HG02571 (cell line): Measurements from ENCODE around the gene FPR3.
"Not testable (repeated sequence)": the region's sequence is repeated elsewhere in the genome, so short reads cannot be mapped to it uniquely, and the experiment has no call there.

Source experiments
- ATAC-seq: cut with Tn5 transposase; IDR thresholded peaks from one replicate; pipeline ENCODE4 v1.9.1; 2021; ENCODE audit warnings: mild to moderate bottlenecking, moderate library complexity; ENCODE audit not compliant: unreplicated experiment

FPR3 gene, protein sequence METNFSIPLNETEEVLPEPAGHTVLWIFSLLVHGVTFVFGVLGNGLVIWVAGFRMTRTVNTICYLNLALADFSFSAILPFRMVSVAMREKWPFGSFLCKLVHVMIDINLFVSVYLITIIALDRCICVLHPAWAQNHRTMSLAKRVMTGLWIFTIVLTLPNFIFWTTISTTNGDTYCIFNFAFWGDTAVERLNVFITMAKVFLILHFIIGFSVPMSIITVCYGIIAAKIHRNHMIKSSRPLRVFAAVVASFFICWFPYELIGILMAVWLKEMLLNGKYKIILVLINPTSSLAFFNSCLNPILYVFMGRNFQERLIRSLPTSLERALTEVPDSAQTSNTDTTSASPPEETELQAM

GRCh38 chr19:51794885-51795490 lies at the start of gene FPR3:
Gene FPR3 (plus strand): TSS chr19:51795157. CDS start chr19:51823749, 28,592 bp downstream.
- ATAC-seq: no peak

DNA sequence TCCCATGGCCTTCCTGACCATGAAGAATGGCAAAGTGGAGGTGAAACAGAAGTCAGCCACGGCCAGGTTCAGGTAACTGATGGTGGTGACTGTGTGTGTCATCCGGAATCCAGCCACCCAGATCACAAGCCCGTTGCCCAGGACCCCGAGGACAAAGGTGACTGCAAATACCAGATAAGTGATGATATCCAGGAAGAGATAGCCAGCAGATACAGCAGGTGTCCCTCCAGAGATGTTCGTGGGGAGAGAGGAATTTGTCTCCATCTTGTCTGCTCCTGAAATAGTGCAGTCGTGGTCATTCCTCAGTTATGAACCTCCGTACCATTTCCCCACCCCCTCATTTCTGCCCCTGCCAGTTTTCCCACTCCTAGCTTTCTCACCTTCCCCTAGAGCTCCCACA lies 48.2 kb upstream of the FPR3 start:
- no peak for ATAC-seq

- ATAC-seq: no peak
Observed at GRCh38 chr19:51749979-51750378, 45.0 kb upstream of the FPR3 start.

GRCh38 chr19:51750400-51751094 lies 44.4 kb upstream of the FPR3 start:
- no peak for ATAC-seq

DNA sequence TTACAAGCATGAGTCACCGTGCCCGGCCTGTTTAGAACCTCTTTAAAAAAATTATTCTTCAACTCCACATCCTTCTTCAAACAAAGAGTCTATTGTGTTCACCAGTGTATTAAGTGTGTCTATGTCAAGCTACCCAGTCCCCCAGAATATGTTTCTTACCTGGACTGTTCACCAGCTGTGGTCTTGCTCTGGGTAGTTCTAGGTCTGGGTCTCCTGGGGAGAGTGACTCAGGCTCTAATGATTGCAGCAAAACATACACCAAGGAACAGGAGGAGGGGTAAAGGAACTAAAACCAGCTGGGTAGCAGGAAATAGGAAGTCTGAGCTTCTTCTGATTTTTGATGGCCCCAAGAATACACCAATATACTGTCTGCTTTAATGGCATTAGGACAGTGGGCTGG lies 43.3 kb upstream of the FPR3 start, which contains the start of gene FPR1:
Gene FPR1 (minus strand): TSS at position 224 of the 400 bp plus-strand sequence. CDS start 4,884 bp downstream, outside the sequence.
- no peak for ATAC-seq

DNA sequence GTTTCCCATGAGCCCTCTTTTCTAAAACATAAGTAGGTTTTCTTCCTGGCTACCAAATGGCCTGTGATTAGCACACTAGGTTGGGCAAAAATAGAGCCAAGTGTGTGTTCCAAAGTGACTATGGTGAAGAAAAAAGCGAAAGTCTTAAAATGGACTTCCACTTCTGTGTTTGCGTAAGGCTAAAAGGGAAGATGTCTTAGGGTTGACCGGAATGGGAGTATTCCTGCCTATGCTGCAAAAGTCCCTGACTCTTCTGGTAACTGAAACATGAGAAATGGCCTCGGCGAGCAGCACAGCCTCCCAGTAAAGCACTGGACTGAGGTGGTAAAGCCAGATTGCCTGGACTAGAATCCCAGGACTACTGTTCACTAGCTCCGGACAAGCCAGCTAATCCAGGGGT lies 40.8 kb upstream of the FPR3 start:
- no peak for ATAC-seq

DNA sequence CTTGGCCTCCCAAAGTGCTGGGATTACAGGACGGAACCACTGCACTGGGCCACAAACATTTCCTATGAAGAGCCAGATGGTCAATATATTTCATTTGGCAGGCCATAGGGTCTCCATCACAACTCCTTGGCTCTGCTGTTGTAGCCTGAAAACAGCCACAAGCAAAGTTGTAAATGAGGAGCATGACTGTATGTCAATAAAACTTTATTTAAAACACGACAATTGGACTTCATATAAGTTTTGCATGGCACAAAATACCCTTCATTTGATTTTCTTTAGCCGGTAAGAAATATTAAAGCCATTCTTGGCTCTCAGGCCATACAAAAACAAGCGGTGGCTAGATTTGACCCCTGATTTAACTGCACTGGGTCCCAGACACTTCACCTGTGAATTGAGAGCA lies 40.2 kb upstream of the FPR3 start:
- ATAC-seq: no peak

DNA sequence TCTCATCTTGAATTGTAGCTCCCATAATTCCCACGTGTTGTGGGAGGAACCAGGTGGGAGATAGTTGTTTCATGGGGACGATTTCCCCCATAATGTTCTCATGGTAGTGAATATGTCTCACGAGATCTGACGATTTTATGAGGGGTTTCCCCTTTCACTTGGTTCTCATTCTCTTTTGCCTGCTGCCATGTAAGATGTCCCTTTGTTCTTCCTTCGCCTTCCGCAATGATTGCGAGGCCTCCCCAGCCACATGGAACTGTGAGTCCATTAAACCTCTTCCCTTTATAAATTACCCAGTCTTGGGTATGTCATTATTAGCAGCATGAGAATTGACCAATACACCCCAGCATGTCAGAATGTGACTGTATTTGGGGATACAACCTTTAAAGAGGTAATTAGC lies 39.4 kb upstream of the FPR3 start:
- ATAC-seq: no peak

DNA sequence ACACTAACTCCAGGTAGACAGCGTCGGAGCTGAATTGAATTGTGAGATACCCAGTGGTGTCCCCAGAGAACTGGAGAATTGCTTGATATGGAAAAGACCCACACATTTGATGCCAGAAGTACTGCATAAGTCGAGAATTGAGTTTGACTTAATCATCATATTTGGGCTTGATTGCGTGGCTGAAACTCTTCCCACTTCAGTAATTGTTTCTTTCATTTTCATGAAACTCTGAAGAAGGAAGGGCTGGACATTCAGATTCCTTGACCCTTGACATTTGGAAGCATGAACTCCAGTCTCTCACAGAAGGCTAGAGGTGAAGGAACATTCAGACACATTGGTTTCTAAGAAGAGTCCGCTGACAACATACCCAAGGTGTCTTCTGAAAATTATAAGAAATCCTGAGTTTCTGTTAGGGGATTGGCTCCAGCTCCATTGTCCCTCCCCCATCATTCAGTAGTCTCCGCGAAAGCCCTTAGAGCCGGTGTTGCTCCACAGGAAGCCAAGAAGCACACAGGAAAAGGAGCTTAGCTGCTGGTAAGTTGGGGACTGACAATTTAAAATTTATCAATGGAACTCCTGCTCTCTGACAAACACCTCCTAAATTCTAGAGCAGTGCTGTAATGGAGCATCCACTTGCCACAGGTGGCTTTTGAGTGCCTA lies 34.1 kb upstream of the FPR3 start, which contains the start of gene FPR2:
Gene FPR2 (plus strand): TSS at position 484 of the 660 bp plus-strand sequence. CDS start 7,479 bp downstream, outside the sequence.
- no peak for ATAC-seq

GRCh38 chr19:51761696-51762095 lies 33.3 kb upstream of the FPR3 start:
- no peak for ATAC-seq

DNA sequence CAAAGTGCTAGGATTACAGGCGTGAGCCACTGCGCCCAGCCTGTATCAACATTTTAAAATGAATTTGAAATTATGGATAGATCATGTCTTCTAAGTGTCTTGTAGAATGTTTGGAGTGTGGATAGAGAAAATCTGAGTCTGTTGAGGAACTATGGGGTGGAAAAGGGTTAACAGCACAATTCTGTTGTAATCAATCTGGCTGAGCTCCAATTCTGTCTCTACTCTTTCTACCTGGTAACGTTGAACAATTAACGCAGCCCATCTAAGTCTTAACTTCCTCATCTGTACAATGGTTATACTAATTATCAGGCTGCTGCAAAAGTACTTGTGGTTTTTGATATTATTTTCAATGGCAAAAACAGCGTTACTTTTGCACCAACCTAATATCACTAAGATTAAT lies 29.9 kb upstream of the FPR3 start:
- no peak for ATAC-seq

DNA sequence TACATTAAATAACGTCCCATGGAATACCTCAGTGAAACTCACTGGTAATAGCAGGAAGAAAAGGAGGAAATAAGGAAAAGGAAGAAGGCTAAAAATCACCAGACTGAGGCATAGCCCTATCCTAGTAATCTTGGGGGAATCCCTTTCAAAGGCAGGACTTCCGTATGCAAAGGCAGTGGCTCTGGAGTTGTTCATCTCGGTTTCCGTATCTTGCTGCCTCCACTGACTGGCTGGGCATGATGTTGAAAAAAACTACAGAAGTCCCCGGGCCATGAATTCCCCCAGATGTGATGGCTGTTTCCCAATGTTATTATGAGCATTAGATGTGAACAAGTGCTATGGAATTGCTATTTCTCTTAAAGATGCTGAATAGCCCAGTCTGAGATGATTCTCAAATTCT lies 28.5 kb upstream of the FPR3 start:
- ATAC-seq: no peak

DNA sequence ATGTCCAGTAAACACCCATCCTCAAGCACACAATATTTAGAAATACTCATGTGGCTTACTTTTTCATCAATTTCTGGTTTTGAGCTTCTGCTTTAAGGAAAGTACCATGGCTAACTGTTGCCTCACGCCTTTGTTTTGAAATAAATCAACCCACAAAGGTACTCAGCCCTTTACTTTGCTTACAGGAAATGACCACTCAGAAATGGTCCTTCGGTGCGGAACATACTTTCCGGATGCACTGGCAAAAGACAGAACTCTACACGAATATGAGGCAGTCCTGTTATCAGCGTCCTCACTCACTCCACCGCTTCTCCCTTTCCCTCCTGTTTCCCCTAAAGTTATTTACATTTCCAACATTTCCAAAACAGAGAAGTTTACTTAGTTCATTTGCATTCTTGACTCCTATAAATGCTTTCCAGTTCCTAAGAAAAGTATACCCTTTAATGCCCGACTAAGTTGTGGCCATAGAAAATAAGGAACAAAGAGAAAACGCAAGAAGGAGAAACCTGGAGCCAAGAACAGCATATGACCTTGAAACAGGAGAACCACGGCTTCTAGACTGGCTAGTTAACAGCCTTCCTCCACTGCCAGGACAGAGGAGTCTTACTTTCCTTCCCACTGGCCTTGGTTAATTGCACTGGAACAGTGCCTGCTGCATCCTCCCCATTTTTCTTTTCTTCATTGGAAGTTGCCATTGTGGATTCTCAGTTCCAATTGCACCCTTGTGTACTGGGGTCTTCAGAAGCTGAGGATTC lies 23.4 kb upstream of the FPR3 start:
- ATAC-seq: no peak

GRCh38 chr19:51772977-51773376 lies 22.0 kb upstream of the FPR3 start:
- ATAC-seq: no peak

DNA sequence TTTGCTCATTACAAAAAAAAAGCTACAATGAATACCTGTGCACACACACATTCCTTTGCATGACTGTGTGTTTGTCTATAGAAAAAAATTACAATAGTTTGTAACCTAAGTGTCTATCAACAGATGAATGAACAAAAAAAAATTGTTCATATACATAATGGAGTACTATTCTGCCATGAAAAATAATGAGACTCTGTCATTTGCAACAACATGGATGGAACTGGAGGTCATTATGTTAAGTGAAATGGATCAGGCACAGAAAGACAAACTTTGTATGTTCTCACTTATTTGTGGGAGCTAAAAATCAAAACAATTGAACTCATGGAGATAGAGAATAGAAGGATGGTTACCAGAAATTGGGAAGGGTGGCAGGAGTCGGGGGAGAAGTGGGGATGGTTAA lies 18.4 kb upstream of the FPR3 start:
- ATAC-seq: not testable (repeated sequence)

DNA sequence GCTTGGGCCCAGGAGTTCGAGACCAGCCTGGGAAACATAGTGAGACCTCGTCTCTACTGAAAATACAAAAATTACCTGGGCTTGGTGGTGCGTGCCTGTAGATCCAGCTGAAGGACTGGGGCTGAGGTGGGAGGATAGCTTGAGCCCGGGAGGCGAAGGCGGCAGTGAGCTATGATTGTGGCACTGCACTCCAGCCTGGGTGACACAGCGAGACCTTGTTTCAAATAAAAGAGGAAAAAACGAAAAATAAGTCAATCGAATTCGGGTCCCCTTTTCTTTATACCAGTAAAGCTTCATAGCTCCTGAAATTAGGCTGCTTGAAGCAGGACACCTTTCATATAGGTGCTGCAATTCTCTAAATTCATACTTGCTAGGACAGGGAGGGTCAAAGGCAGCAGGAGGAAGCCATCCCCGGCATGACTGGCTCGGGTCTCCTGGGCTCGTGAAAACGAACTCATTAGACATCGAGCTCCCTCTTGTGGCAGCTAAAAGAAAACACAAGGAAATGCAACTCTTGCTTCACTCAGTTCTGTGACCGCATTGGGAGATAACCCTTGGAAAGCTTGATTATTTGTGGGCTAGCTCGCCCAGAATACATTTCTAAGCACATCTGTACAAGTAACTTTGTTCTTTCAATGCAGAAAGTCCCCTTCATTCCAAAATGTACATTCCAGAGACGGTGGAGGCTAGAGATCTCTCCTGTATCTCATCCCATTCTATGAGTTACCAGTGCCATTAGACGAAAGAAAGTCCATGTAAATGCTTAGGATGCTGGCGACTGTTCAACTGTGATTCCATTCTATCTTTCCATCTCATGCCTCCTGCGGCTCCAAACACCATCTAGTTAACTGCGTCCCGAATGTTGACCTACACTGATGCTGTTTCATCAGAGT lies 17.1 kb upstream of the FPR3 start:
- ATAC-seq: no peak

DNA sequence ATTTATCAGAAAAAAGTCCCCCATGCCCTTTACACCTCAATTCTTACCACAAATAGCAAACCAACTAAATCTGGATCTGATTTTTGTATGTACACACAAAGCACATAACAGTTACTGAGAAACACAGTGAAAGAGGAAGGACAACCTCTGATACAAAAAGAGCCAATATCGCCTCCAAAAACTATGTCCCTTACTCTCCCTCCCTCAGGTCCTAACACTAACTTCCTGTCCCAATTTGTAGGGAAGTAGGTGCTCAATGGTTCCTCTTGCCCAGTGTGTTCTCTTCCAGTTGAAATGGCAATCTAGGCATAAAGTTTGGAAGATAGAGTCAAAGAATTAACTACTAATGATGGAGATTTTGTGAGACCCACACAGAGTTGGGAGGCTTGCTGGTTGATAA lies 15.8 kb upstream of the FPR3 start:
- ATAC-seq: no peak

DNA sequence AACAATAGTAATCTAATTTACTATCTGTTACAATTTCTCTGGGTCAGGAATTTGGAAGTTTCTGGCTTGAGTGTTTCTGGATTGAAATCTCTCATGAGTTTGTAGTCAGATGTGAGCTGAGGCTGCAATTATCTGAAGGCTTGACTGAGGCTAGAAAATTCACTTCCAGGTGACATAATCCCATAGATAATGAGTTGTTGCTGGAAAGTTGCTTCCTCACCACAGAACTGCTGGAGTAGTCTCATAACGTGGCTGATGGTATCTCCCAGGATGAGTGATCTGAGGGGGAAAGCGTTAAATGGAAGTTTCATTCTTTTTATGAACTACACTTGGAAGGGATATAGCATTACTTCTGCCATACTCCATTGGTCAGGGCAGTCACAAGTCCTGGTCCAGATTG lies 15.3 kb upstream of the FPR3 start:
- ATAC-seq: no peak

- no peak for ATAC-seq
Observed at GRCh38 chr19:51780270-51780669, 14.7 kb upstream of the FPR3 start.

DNA sequence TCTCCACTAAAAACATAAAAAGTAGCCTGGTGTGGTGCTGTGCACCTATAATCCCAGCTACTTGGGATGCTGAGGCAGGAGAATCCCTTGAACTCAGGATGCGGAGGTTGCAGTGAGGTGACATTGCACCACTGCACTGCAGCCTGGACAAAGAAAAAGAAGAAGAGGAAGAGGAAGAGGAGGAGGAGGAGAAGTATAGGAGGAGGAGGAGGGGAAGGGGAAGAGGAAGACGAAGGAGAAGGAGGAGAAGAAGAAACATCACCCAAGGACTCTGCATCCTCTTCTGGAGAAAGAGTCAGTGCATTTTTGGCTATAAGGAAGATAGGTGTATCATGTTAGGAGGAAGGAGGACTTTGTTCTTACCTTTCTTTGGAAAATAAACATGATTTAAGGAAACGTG lies 13.0 kb upstream of the FPR3 start:
- ATAC-seq: no peak
